Measurements from ENCODE around the gene UBE2B. TPM values are rescaled to one million over a fixed set of nuclear protein-coding genes. Genes with fewer than 3 reads are reported as not detected.

Gene UBE2B
- total RNA-seq, 1 donor from 2014 or later, result 70.9 TPM

GRCh38 chr5:134394932-134395331, 23.6 kb downstream of the UBE2B start:
- Mint-ChIP-seq H3K27me3 (no peaks in the 10 kb centered on the region), H3K9me3 (no peaks in the 10 kb centered on the region), H3K4me1 (ENCODE audit: unreplicated experiment) (no peaks in the 10 kb centered on the region), H3K4me3 (no peak overlapping the region), H3K36me3 (peaks cover 25% of the 10 kb centered on the region), H3K27ac (no peak overlapping the region)
- no peak for DNase-seq (ENCODE audit: extremely low spot score, unreplicated experiment)
- TF ChIP-seq CTCF (conservative IDR thresholded peaks at IDR 0.05), result no peak

- no peak for TF ChIP-seq CTCF (conservative IDR thresholded peaks at IDR 0.05)
- Mint-ChIP-seq H3K4me3 (no peak overlapping the region), H3K9me3 (no peaks in the 10 kb centered on the region), H3K36me3 (peaks cover 22% of the 10 kb centered on the region), H3K27me3 (no peaks in the 10 kb centered on the region), H3K4me1 (ENCODE audit: unreplicated experiment) (no peaks in the 10 kb centered on the region), H3K27ac (no peak overlapping the region)
- DNase-seq (ENCODE audit: extremely low spot score, unreplicated experiment), result no peak
Measured at GRCh38 chr5:134396274-134396673, 24.9 kb downstream of the UBE2B start.

- H3K27me3 Mint-ChIP-seq, result no peaks in the 10 kb centered on the region
- no peak overlapping the region for H3K4me3 Mint-ChIP-seq
- DNase-seq (ENCODE audit: extremely low spot score, unreplicated experiment), result no peak
- peaks cover 20% of the 10 kb centered on the region for H3K36me3 Mint-ChIP-seq
- H3K4me1 Mint-ChIP-seq (ENCODE audit: unreplicated experiment), result no peaks in the 10 kb centered on the region
- no peak overlapping the region for H3K27ac Mint-ChIP-seq
- no peak for TF ChIP-seq CTCF (conservative IDR thresholded peaks at IDR 0.05)
- no peaks in the 10 kb centered on the region for H3K9me3 Mint-ChIP-seq
Measured at GRCh38 chr5:134397196-134397595, 25.8 kb downstream of the UBE2B start.

- no peak for TF ChIP-seq CTCF (conservative IDR thresholded peaks at IDR 0.05)
- no peak overlapping the region for H3K27ac Mint-ChIP-seq
Measured at GRCh38 chr5:134398609-134399155, 27.3 kb downstream of the UBE2B start.

GRCh38 chr5:134403951-134404350, 32.6 kb downstream of the UBE2B start:
- no peak overlapping the region for H3K4me3 Mint-ChIP-seq
- peaks cover 7% of the 10 kb centered on the region for H3K36me3 Mint-ChIP-seq
- H3K9me3 Mint-ChIP-seq, result no peaks in the 10 kb centered on the region
- no peak for DNase-seq (ENCODE audit: extremely low spot score, unreplicated experiment)
- H3K27me3 Mint-ChIP-seq, result no peaks in the 10 kb centered on the region
- peaks cover 5% of the 10 kb centered on the region for H3K4me1 Mint-ChIP-seq (ENCODE audit: unreplicated experiment)
- no peak overlapping the region for H3K27ac Mint-ChIP-seq
- TF ChIP-seq CTCF (conservative IDR thresholded peaks at IDR 0.05), result no peak

More at GRCh38 chr5:134398609-134399155, 27.3 kb downstream of the UBE2B start:
- H3K4me3 Mint-ChIP-seq, result no peak overlapping the region
- peaks cover 5% of the 10 kb centered on the region for H3K4me1 Mint-ChIP-seq (ENCODE audit: unreplicated experiment)
- no peaks in the 10 kb centered on the region for H3K27me3 Mint-ChIP-seq
- H3K9me3 Mint-ChIP-seq, result no peaks in the 10 kb centered on the region
- DNase-seq (ENCODE audit: extremely low spot score, unreplicated experiment), result no peak
- peaks cover 15% of the 10 kb centered on the region for H3K36me3 Mint-ChIP-seq

- TF ChIP-seq CTCF (conservative IDR thresholded peaks at IDR 0.05), result no peak
- peaks cover 22% of the 10 kb centered on the region for H3K4me1 Mint-ChIP-seq (ENCODE audit: unreplicated experiment)
Measured at GRCh38 chr5:134406390-134406789, 35.0 kb downstream of the UBE2B start.

More at GRCh38 chr5:134406390-134406789, 35.0 kb downstream of the UBE2B start:
- peaks cover 10% of the 10 kb centered on the region for H3K36me3 Mint-ChIP-seq
- H3K9me3 Mint-ChIP-seq, result no peaks in the 10 kb centered on the region
- no peak for DNase-seq (ENCODE audit: extremely low spot score, unreplicated experiment)
- H3K27ac Mint-ChIP-seq, result no peak overlapping the region
- no peak overlapping the region for H3K4me3 Mint-ChIP-seq
- no peaks in the 10 kb centered on the region for H3K27me3 Mint-ChIP-seq

All from type B pancreatic cell (in vitro differentiated cells).